Thyroid gland (tissue), 4 donors: ENCODE results near the gene ROGDI. TPM values are rescaled to one million over a fixed set of nuclear protein-coding genes. Genes with fewer than 3 reads are reported as not detected.

Experiments used
- DNase-seq, 2 donors: peaks; one replicate each; pipeline ENCODE4 v3.0.0-alpha.2; 2019
- H3K27ac ChIP-seq, 3 donors: fragments of 200-600 bp; sonication (generic); 1 replicate in 2 of 3; 2 replicates in 1 of 3; pipeline ENCODE4 v1.5.1; 2016 to 2019; ENCODE audit warnings: mild to moderate bottlenecking in 1 of 3, moderate library complexity in 1 of 3
- H3K27me3 ChIP-seq: fragments of 200-600 bp; sonication (generic); one replicate; pipeline ENCODE4 v1.5.1; 2019
- H3K36me3 ChIP-seq, 2 donors: fragments of 200-600 bp; sonication (generic); one replicate each; pipeline ENCODE4 v1.5.1; 2016 to 2019
- H3K4me1 ChIP-seq, 2 donors: fragments of 200-600 bp; sonication (generic); one replicate each; pipeline ENCODE4 v1.5.1; 2017 to 2019
- H3K4me3 ChIP-seq, 3 donors: fragments of 200-600 bp; sonication (generic); replicated peaks in 1 of 3; 1 replicate in 2 of 3; 2 replicates in 1 of 3; pipeline ENCODE4 v1.5.1; 2016; ENCODE audit warnings: mild to moderate bottlenecking in 1 of 3
- H3K9me3 ChIP-seq: fragments of 200-600 bp; sonication (generic); one replicate; pipeline ENCODE4 v1.5.1; 2017
- CTCF ChIP-seq, 6 experiments: fragments of 200-600 bp in 3 of 6; fragments of 450-650 bp in 3 of 6; sonication (generic) in 3 of 6; IDR thresholded peaks; one replicate each; pipeline ENCODE4 v1.5.1; 2016 to 2019; ENCODE audit warnings: antibody characterized with exemption in 6 of 6, mild to moderate bottlenecking in 2 of 6, inconsistent platforms in 1 of 6, moderate library complexity in 1 of 6
- POLR2A ChIP-seq, 2 donors: fragments of 450-650 bp; IDR thresholded peaks; one replicate each; pipeline ENCODE4 v1.6.1; 2017; ENCODE audit warnings: antibody characterized with exemption in 2 of 2, mild to moderate bottlenecking in 2 of 2, moderate library complexity in 1 of 2
- WGBS, 2 donors: methylation state at CpG; one replicate each; pipeline ENCODE4 v1.1.5; 2017; 5-methylcytosine and 5-hydroxymethylcytosine counted together
- intact Hi-C: fragments of 100-400 bp; cut with DNase I; formaldehyde crosslinking; loops from one replicate; pipeline ENCODE4 v1.15.1; 2023
- total RNA-seq, 4 donors: library from RNA; depleted of rRNA; stranded (reverse); fragments of >200 nt; gene quantifications; one replicate each; pipeline ENCODE4 v1.2.3, GENCODE V29; 2016

Gene ROGDI
- total RNA-seq, 4 donors from 2014 or later, result 5.9 to 12.1 (median 8.4) TPM

DNA sequence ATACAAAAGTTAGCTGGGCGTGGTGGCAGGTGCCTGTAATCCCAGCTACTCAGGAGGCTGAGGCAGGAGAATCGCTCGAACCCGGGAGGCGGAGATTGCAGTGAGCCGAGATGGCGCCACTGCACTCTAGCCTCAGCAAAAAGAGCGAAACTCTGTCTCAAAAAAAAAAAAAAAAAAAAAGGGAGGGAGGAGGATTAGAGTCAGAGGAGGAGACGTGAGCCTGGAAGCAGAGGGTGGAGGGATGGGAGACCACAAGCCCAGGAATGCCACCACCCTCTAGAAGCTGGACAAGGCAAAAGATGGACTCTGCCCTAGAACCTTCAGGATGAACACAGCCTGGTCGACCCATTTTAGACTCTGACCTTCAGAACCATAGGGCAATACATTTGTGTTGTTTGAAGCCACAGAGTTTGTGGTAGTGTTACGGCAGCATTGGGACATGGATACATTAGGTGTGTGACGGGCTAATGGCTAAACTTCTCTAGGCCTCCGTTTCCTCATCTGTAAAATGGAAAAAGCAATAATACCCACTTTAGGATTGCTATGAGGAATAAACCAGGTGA, 9.4 kb downstream of the ROGDI start:
- intact Hi-C loops, result no loop called here
- no peak overlapping the region for H3K4me3 ChIP-seq
- no peak for DNase-seq
- 76 to 80% methylated on average over 13 of the region's 13 CpGs for WGBS, 2 donors
- H3K27ac ChIP-seq, result no peak overlapping the region
- H3K27me3 ChIP-seq, result no peaks in the 10 kb centered on the region
- H3K36me3 ChIP-seq, result no peaks in the 10 kb centered on the region
- no peaks in the 10 kb centered on the region for H3K4me1 ChIP-seq
- TF ChIP-seq CTCF (IDR thresholded peaks at IDR 0.05), result no peak
- TF ChIP-seq POLR2A (IDR thresholded peaks at IDR 0.05), result no peak
- no peaks in the 10 kb centered on the region for H3K9me3 ChIP-seq

- TF ChIP-seq POLR2A (IDR thresholded peaks at IDR 0.05) (no peak), CTCF (IDR thresholded peaks at IDR 0.05) (no peak)
- Histone ChIP-seq H3K4me1 (no peaks in the 10 kb centered on the region), H3K9me3 (no peaks in the 10 kb centered on the region), H3K36me3 (no peaks in the 10 kb centered on the region), H3K27me3 (no peaks in the 10 kb centered on the region), H3K4me3 (no peak overlapping the region), H3K27ac (no peak overlapping the region)
- intact Hi-C loops, result no loop called here
- DNase-seq, result no peak
- 76 to 80% methylated on average over 10 of the region's 10 CpGs for WGBS, 2 donors
These were observed 11.6 kb downstream of the ROGDI start for GRCh38 chr16:4790871-4791270.

- Histone ChIP-seq H3K27me3 (no peaks in the 10 kb centered on the region), H3K9me3 (no peaks in the 10 kb centered on the region), H3K27ac (no peak overlapping the region), H3K4me3 (no peak overlapping the region), H3K36me3 (no peaks in the 10 kb centered on the region), H3K4me1 (no peaks in the 10 kb centered on the region)
- no peak for DNase-seq
- intact Hi-C loops, result no loop called here
- WGBS, 2 donors, result 69 to 77% methylated on average over 9 to 10 of the region's 10 CpGs
- no peak for TF ChIP-seq CTCF (IDR thresholded peaks at IDR 0.05)
- TF ChIP-seq POLR2A (IDR thresholded peaks at IDR 0.05), result no peak
These were observed 12.2 kb downstream of the ROGDI start for GRCh38 chr16:4790261-4790660.

- 80 to 87% methylated on average over 7 of the region's 7 CpGs for WGBS, 2 donors
- no peak for TF ChIP-seq POLR2A (IDR thresholded peaks at IDR 0.05)
- TF ChIP-seq CTCF (IDR thresholded peaks at IDR 0.05), result no peak
- no peaks in the 10 kb centered on the region for H3K9me3 ChIP-seq
- intact Hi-C loops, result no loop called here
- DNase-seq, result no peak
- H3K27ac ChIP-seq, result no peak overlapping the region
- no peak overlapping the region for H3K4me3 ChIP-seq
- no peaks in the 10 kb centered on the region for H3K4me1 ChIP-seq
- no peaks in the 10 kb centered on the region for H3K27me3 ChIP-seq
- no peaks in the 10 kb centered on the region for H3K36me3 ChIP-seq
These were observed 13.5 kb downstream of the ROGDI start for GRCh38 chr16:4788910-4789309.

GRCh38 chr16:4788489-4788889, 13.9 kb downstream of the ROGDI start:
- DNase-seq, result no peak
- WGBS, 2 donors, result 66 to 71% methylated on average over 8 to 9 of the region's 9 CpGs
- Histone ChIP-seq H3K9me3 (no peaks in the 10 kb centered on the region), H3K4me3 (no peak overlapping the region), H3K27ac (no peak overlapping the region), H3K27me3 (no peaks in the 10 kb centered on the region), H3K36me3 (no peaks in the 10 kb centered on the region), H3K4me1 (no peaks in the 10 kb centered on the region)
- intact Hi-C loops, result no loop called here
- TF ChIP-seq POLR2A (IDR thresholded peaks at IDR 0.05) (no peak), CTCF (IDR thresholded peaks at IDR 0.05) (no peak)
